Neural progenitor cell (in vitro differentiated cells): ENCODE data around the gene RYR3.

ENCODE experiments used
- EZH2 ChIP-seq: fragments of 200-600 bp; sonication (generic); IDR thresholded peaks from 2 replicates; pipeline ENCODE4 v1.6.1; 2017; ENCODE audit warnings: antibody characterized with exemption, mild to moderate bottlenecking, moderate library complexity
- TF ChIP-seq, protein P1 (sequence below): fragments of 200-600 bp; sonication (generic); IDR thresholded peaks from 2 replicates; pipeline ENCODE4 v1.5.1; 2017; ENCODE audit warnings: antibody characterized with exemption, mild to moderate bottlenecking

DNA sequence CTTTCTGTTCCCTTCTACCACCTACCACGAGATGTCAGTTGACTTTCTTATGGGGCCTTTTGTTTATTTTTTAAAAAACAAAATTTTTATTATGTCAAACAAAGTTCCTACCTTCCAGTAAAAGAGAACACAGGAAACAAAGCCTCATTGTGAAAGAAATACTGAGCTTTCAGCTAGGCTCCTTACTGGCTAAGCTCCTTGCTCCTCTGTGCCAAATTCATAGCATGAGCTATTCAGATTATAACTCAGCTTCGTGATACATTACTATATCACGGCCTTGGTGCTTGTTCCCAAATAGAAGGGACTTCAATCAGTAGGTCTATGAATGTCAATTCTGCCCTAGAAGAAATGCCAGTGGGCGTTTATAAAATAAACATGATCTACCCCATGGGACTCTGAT, 511.7 kb downstream of the RYR3 start:
- TF ChIP-seq, protein P1, sequence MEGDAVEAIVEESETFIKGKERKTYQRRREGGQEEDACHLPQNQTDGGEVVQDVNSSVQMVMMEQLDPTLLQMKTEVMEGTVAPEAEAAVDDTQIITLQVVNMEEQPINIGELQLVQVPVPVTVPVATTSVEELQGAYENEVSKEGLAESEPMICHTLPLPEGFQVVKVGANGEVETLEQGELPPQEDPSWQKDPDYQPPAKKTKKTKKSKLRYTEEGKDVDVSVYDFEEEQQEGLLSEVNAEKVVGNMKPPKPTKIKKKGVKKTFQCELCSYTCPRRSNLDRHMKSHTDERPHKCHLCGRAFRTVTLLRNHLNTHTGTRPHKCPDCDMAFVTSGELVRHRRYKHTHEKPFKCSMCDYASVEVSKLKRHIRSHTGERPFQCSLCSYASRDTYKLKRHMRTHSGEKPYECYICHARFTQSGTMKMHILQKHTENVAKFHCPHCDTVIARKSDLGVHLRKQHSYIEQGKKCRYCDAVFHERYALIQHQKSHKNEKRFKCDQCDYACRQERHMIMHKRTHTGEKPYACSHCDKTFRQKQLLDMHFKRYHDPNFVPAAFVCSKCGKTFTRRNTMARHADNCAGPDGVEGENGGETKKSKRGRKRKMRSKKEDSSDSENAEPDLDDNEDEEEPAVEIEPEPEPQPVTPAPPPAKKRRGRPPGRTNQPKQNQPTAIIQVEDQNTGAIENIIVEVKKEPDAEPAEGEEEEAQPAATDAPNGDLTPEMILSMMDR = no peak
- TF ChIP-seq EZH2 = no peak
